Natural killer cell (primary cell): Measurements from ENCODE around the gene HAND1. TPM values are rescaled to one million over a fixed set of nuclear protein-coding genes. Genes with fewer than 3 reads are reported as not detected.

ENCODE experiments used
- ATAC-seq, 3 donors: fragments of 150-1000 bp in 2 of 3; fragments of 200-7000 bp in 1 of 3; cut with Tn5 transposase; 1 replicate in 1 of 3; 2 replicates in 2 of 3; pipeline ENCODE4 v1.10.0; 2021; ENCODE audit warnings: mild to moderate bottlenecking in 2 of 3, moderate library complexity in 2 of 3
- DNase-seq, 2 donors: peaks; one replicate each; pipeline versions ENCODE4 v3.0.0 to v3.0.0-alpha.2; 2013 to 2021; ENCODE audit warnings: mixed read lengths in 1 of 2
- H3K27ac ChIP-seq: one replicate; pipeline ENCODE4 v1.5.1; 2013; ENCODE audit warnings: mild to moderate bottlenecking, low read length
- H3K27me3 ChIP-seq: one replicate; pipeline ENCODE4 v1.6.1; 2013; ENCODE audit warnings: low read length; ENCODE audit not compliant: control insufficient read depth, insufficient read depth
- H3K36me3 ChIP-seq: one replicate; pipeline ENCODE4 v1.6.1; 2013; ENCODE audit warnings: low read length; ENCODE audit not compliant: control insufficient read depth, insufficient read depth
- H3K4me1 ChIP-seq: one replicate; pipeline ENCODE4 v1.6.1; 2013; ENCODE audit warnings: low read length; ENCODE audit not compliant: control insufficient read depth, insufficient read depth
- H3K4me3 ChIP-seq: one replicate; pipeline ENCODE4 v1.5.1; 2013; ENCODE audit warnings: low read length
- H3K9me3 ChIP-seq: one replicate; pipeline ENCODE4 v1.6.1; 2013; ENCODE audit warnings: low read length; ENCODE audit not compliant: control insufficient read depth, insufficient read depth
- H3K27ac Mint-ChIP-seq, 2 donors: one replicate each; pipeline ENCODE4 v1.8.0; 2022; ENCODE audit warnings: mild to moderate bottlenecking in 2 of 2, mixed read lengths in 2 of 2, moderate library complexity in 1 of 2
- H3K27me3 Mint-ChIP-seq, 2 donors: one replicate each; pipeline ENCODE4 v1.8.0; 2022; ENCODE audit warnings: low read depth in 2 of 2, mixed read lengths in 2 of 2
- H3K36me3 Mint-ChIP-seq: one replicate; pipeline ENCODE4 v1.8.0; 2022; ENCODE audit warnings: mixed read lengths
- H3K4me1 Mint-ChIP-seq, 2 donors: one replicate each; pipeline ENCODE4 v1.8.0; 2022; ENCODE audit warnings: mixed read lengths in 2 of 2
- H3K4me3 Mint-ChIP-seq: one replicate; pipeline ENCODE4 v1.8.0; 2022; ENCODE audit warnings: mild to moderate bottlenecking, moderate library complexity, mixed read lengths
- H3K9me3 Mint-ChIP-seq, 2 donors: one replicate each; pipeline ENCODE4 v1.8.0; 2022; ENCODE audit warnings: mixed read lengths in 2 of 2
- CTCF ChIP-seq: fragments of 200-600 bp; IDR thresholded peaks from one replicate; pipeline ENCODE4 v1.8.0; 2022; ENCODE audit warnings: antibody characterized with exemption
- WGBS: methylation state at CpG from one replicate; pipeline ENCODE4 v1.1.7; 2013; ENCODE audit warnings: missing lambda C conversion rate; ENCODE audit not compliant: insufficient coverage; 5-methylcytosine and 5-hydroxymethylcytosine counted together
- intact Hi-C: fragments of 100-400 bp; cut with micrococcal nuclease; formaldehyde crosslinking; loops from one replicate; pipeline ENCODE4 v1.14.2; 2022
- total RNA-seq, 4 donors: library from RNA; stranded (reverse); fragments of 120-200 nt in 1 of 4; gene quantifications; one replicate each; pipeline versions ENCODE4 v1.2.3 to v1.2.4, GENCODE V29; 2013 to 2022

The HAND1 gene
- total RNA-seq, 3 donors from 2014 or later (not counting 1 experiment from before 2014, with no cell fraction given), result not detected

- no peaks in the 10 kb centered on the region for H3K9me3 ChIP-seq
- WGBS, result 98% methylated on average over 5 of the region's 5 CpGs
- Mint-ChIP-seq H3K4me1 (peaks cover 20 to 30% of the 10 kb centered on the region in 2 donors), H3K36me3 (peaks cover 19% of the 10 kb centered on the region), H3K27me3 (no peaks in the 10 kb centered on the region), H3K27ac (no peak overlapping the region), H3K9me3 (no peaks in the 10 kb centered on the region), H3K4me3 (no peak overlapping the region)
- no peaks in the 10 kb centered on the region for H3K27me3 ChIP-seq
- no peak for ATAC-seq
- no peak for DNase-seq
- TF ChIP-seq CTCF, result no peak
- intact Hi-C loops, result loop anchor here (10.0 kb wide), 1 partner anchor 246 kb away; the partner anchor contains the start of gene GALNT10
- peaks cover 8% of the 10 kb centered on the region for H3K4me1 ChIP-seq
- no peak overlapping the region for H3K27ac ChIP-seq
- peaks cover 59% of the 10 kb centered on the region for H3K36me3 ChIP-seq
- no peak overlapping the region for H3K4me3 ChIP-seq
These were observed 37.5 kb downstream of the HAND1 start for GRCh38 chr5:154440540-154440939.

- Mint-ChIP-seq H3K4me3 (no peak overlapping the region), H3K4me1 (peaks cover 7 to 11% of the 10 kb centered on the region in 2 donors), H3K27me3 (no peaks in the 10 kb centered on the region), H3K9me3 (no peaks in the 10 kb centered on the region), H3K36me3 (peaks cover 15% of the 10 kb centered on the region), H3K27ac (no peak overlapping the region)
- H3K27ac ChIP-seq, result no peak overlapping the region
- intact Hi-C loops, result no loop called here
- H3K36me3 ChIP-seq, result peaks cover 62% of the 10 kb centered on the region
- 96% methylated on average over 5 of the region's 5 CpGs for WGBS
- H3K9me3 ChIP-seq, result no peaks in the 10 kb centered on the region
- H3K4me3 ChIP-seq, result no peak overlapping the region
- no peak for ATAC-seq
- no peak for TF ChIP-seq CTCF
- DNase-seq, result no peak
- no peaks in the 10 kb centered on the region for H3K4me1 ChIP-seq
- H3K27me3 ChIP-seq, result no peaks in the 10 kb centered on the region
These were observed 40.6 kb downstream of the HAND1 start for GRCh38 chr5:154437281-154437965.

GRCh38 chr5:154435226-154435625 lies 42.8 kb downstream of the HAND1 start:
- H3K27me3 Mint-ChIP-seq, result no peaks in the 10 kb centered on the region
- Histone ChIP-seq H3K4me1 (no peaks in the 10 kb centered on the region), H3K9me3 (no peaks in the 10 kb centered on the region), H3K4me3 (no peak overlapping the region), H3K27me3 (no peaks in the 10 kb centered on the region), H3K27ac (no peak overlapping the region), H3K36me3 (peaks cover 40% of the 10 kb centered on the region)
- H3K9me3 Mint-ChIP-seq, result no peaks in the 10 kb centered on the region
- H3K36me3 Mint-ChIP-seq, result peaks cover 8% of the 10 kb centered on the region
- WGBS, result 100% methylated on average over 3 of the region's 3 CpGs
- DNase-seq, result no peak
- H3K4me1 Mint-ChIP-seq, result peaks cover 8 to 14% of the 10 kb centered on the region in 2 donors
- no peak for TF ChIP-seq CTCF
- intact Hi-C loops, result no loop called here
- H3K4me3 Mint-ChIP-seq, result no peak overlapping the region
- ATAC-seq, result no peak
- no peak overlapping the region for H3K27ac Mint-ChIP-seq
